ENCODE data around the gene PPP1CA. TPM values are rescaled to one million over a fixed set of nuclear protein-coding genes. Genes with fewer than 3 reads are reported as not detected.

PPP1CA gene
- polyA plus RNA-seq, 2 of the 4 experiments (the other 2 are of a cell fraction), result 174 to 208 TPM

DNA sequence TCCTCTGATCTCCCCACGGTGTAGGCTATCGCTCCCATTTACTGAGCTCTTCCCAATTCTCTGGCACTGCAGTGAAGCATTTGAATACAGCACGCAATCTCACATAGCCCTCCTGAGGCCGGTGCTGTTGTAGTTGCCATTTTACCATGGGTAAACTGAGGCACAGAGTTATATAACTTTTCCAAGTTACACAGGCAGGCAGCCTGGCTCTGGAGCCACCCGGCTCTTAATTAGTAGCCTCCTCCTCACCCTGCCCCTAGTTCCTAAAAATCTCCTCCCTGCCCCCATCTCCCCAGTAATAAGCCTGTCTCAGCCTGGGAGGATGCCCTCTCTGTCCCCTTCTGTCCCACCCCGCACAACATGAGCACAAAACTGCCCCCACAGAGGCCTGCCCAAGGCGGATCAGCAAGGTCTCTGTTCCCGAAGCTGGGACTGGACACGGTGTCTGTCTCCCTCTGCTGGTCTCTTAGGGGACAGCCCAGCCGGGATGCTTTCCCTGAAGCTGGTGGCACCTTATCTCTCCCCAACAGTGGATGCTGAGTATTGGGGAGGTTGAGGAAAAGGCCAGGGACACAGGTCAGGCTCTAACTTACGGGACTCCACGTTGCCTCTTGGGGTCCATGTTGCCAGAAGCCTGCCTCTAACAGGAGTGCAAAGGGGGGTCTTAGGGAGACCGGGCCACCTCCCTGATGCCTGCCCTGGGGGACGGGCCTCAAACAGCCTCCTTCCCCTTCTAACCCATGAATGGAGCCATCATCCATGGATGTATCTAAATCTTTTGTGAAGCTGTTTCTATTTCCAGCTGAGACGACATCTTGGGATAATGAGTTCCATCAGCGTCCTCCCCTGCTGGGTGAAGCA, 19.2 kb downstream of the PPP1CA start:
- Histone ChIP-seq H3K4me3 (no peak overlapping the region), H3K4me2 (peak overlapping the region; percentile 95), H3K4me1 (peaks cover 82% of the 10 kb centered on the region), H3K9me3 (no peaks in the 10 kb centered on the region), H3K27ac (peak overlapping the region; percentile 95 to 100)
- ATAC-seq (peak; percentile 63 to 65), DNase-seq (ENCODE audit: low read depth in 1 of 2, low spot score in 1 of 2) (peak; percentile 74 to 83), FAIRE-seq (no peak)
- ChIA-PET POLR2A (interaction anchor here (1.2 to 7.7 kb wide), 7 partner anchors 8 to 37 kb away, joined by 3 to 129 read pairs (median 7); partner anchors contain the start of genes POLD4 and PPP1CA), CTCF (interaction anchor here (0.6 to 46.2 kb wide), 49 partner anchors 1 to 572 kb away, joined by 3 to 1913 read pairs (median 4); partner anchors contain the start of genes CLCF1, POLD4, PPP1CA and RAD9A)
- peak; percentile 99 for TF ChIP-seq SMC3 (IDR thresholded peaks at IDR 0.05)
- TF ChIP-seq RFX5 (IDR thresholded peaks at IDR 0.05), result no peak
- peak; percentile 29; the same call in 1 of the 2 replicates for TF ChIP-seq EHF (CRISPR knock-in tag; IDR thresholded peaks at IDR 0.05)
- TF ChIP-seq ZFP36 (IDR thresholded peaks at IDR 0.05; ENCODE audit: borderline replicate concordance, partially characterized antibody), result peak; percentile 86
- no peak for TF ChIP-seq ZNF302 (CRISPR knock-in tag; IDR thresholded peaks at IDR 0.05)
- no peak for TF ChIP-seq POLR2A (IDR thresholded peaks at IDR 0.05; ENCODE audit: low read length)
- TF ChIP-seq RAD21 (conservative IDR thresholded peaks at IDR 0.05 in 1 of 2, IDR thresholded peaks at IDR 0.05 in 1 of 2), result peak; percentile 99 to 100
- peak in 1 of 2 experiments; percentile 50; a peak in 2 of 5 replicates for TF ChIP-seq JUN (IDR thresholded peaks at IDR 0.05)
- TF ChIP-seq JUNB (IDR thresholded peaks at IDR 0.05), result no peak
- no peak for TF ChIP-seq HOXB5 (CRISPR knock-in tag; IDR thresholded peaks at IDR 0.05)
- TF ChIP-seq, protein P1, sequence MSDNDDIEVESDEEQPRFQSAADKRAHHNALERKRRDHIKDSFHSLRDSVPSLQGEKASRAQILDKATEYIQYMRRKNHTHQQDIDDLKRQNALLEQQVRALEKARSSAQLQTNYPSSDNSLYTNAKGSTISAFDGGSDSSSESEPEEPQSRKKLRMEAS (IDR thresholded peaks at IDR 0.05), result peak; percentile 48; the same call in 1 of the 2 replicates
- TF ChIP-seq, protein P2, sequence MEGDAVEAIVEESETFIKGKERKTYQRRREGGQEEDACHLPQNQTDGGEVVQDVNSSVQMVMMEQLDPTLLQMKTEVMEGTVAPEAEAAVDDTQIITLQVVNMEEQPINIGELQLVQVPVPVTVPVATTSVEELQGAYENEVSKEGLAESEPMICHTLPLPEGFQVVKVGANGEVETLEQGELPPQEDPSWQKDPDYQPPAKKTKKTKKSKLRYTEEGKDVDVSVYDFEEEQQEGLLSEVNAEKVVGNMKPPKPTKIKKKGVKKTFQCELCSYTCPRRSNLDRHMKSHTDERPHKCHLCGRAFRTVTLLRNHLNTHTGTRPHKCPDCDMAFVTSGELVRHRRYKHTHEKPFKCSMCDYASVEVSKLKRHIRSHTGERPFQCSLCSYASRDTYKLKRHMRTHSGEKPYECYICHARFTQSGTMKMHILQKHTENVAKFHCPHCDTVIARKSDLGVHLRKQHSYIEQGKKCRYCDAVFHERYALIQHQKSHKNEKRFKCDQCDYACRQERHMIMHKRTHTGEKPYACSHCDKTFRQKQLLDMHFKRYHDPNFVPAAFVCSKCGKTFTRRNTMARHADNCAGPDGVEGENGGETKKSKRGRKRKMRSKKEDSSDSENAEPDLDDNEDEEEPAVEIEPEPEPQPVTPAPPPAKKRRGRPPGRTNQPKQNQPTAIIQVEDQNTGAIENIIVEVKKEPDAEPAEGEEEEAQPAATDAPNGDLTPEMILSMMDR (IDR thresholded peaks at IDR 0.05), result peak; percentile 98
- 34% methylated on average over 16 of the region's 16 CpGs for WGBS (ENCODE audit: missing lambda C conversion rate)

DNA sequence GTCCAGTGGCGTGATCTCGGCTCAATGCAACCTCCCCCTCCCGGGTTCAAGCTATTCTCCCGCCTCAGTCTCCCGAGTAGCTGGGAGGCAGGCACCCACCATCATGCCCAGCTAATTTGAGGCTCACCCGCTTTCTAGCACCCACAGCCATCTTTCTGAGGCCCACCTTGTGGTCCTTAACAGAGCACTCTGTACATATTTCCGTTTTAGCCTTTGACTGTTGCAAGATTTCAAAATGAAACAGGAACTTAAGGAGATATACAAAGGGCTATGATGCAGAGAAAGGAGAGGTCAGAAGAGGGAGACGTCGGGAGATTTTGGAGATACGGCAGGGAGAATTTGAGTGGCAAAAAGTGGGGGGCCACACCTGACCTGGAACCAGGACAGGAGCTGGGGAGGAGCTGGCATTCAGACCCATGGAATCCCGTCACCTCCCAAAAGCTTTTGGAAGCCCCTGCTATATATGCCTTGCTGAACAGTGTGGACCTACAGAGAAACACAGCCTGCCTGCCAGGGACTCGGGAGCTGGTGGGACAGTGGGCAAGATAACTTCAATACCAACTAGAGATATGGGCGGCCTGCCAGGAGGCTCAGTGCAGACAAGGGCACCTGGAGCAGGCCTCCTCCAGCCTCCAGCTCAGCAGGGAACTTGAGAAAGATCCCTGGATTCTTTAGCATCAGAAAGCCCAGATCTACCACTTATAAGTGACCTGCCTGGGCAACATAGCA, 20.2 kb downstream of the PPP1CA start:
- peak overlapping the region; percentile 95 for H3K4me2 ChIP-seq
- H3K4me1 ChIP-seq, result peaks cover 85% of the 10 kb centered on the region
- ChIA-PET CTCF (interaction anchor here (0.6 to 46.2 kb wide), 23 partner anchors 0 to 175 kb away, joined by 3 to 1913 read pairs (median 6); partner anchors contain the start of genes CLCF1, POLD4, PPP1CA and RAD9A), POLR2A (interaction anchor here (1.4 to 7.7 kb wide), 6 partner anchors 7 to 35 kb away, joined by 4 to 129 read pairs (median 14); partner anchors contain the start of genes POLD4 and PPP1CA)
- ATAC-seq (no peak), FAIRE-seq (no peak), DNase-seq (ENCODE audit: low read depth in 1 of 2, low spot score in 1 of 2) (no peak)
- whole genome bisulfite sequencing (ENCODE audit: missing lambda C conversion rate), result 76% methylated on average over 13 of the region's 13 CpGs
- H3K9me3 ChIP-seq, result no peaks in the 10 kb centered on the region
- TF ChIP-seq, protein P3, sequence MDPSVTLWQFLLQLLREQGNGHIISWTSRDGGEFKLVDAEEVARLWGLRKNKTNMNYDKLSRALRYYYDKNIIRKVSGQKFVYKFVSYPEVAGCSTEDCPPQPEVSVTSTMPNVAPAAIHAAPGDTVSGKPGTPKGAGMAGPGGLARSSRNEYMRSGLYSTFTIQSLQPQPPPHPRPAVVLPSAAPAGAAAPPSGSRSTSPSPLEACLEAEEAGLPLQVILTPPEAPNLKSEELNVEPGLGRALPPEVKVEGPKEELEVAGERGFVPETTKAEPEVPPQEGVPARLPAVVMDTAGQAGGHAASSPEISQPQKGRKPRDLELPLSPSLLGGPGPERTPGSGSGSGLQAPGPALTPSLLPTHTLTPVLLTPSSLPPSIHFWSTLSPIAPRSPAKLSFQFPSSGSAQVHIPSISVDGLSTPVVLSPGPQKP (IDR thresholded peaks at IDR 0.05; ENCODE audit: low read depth, low read length), result no peak
- TF ChIP-seq HEYL (CRISPR knock-in tag; IDR thresholded peaks at IDR 0.05), result no peak
- no peak for TF ChIP-seq FOXS1 (CRISPR knock-in tag; IDR thresholded peaks at IDR 0.05)
- TF ChIP-seq, protein P1 (IDR thresholded peaks at IDR 0.05), result no peak
- TF ChIP-seq NPAS2 (CRISPR knock-in tag; IDR thresholded peaks at IDR 0.05; ENCODE audit: borderline replicate concordance), result no peak
- TF ChIP-seq BCL3 (IDR thresholded peaks at IDR 0.05), result no peak
- TF ChIP-seq, protein P4, sequence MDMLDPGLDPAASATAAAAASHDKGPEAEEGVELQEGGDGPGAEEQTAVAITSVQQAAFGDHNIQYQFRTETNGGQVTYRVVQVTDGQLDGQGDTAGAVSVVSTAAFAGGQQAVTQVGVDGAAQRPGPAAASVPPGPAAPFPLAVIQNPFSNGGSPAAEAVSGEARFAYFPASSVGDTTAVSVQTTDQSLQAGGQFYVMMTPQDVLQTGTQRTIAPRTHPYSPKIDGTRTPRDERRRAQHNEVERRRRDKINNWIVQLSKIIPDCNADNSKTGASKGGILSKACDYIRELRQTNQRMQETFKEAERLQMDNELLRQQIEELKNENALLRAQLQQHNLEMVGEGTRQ (IDR thresholded peaks at IDR 0.05), result no peak
- TF ChIP-seq POLR2AphosphoS2 (conservative IDR thresholded peaks at IDR 0.05; ENCODE audit: low read length), result no peak
- TF ChIP-seq PHF8 (IDR thresholded peaks at IDR 0.05; ENCODE audit: borderline replicate concordance, low read depth), result no peak
- no peak for TF ChIP-seq EP300 (IDR thresholded peaks at IDR 0.05)
- no peak for TF ChIP-seq SMC3 (IDR thresholded peaks at IDR 0.05)
- TF ChIP-seq POLR2A (IDR thresholded peaks at IDR 0.05; ENCODE audit: low read length), result no peak
- TF ChIP-seq, protein P5, sequence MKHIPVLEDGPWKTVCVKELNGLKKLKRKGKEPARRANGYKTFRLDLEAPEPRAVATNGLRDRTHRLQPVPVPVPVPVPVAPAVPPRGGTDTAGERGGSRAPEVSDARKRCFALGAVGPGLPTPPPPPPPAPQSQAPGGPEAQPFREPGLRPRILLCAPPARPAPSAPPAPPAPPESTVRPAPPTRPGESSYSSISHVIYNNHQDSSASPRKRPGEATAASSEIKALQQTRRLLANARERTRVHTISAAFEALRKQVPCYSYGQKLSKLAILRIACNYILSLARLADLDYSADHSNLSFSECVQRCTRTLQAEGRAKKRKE (CRISPR knock-in tag; IDR thresholded peaks at IDR 0.05; ENCODE audit: low read depth), result no peak
- no peak for TF ChIP-seq EHMT2 (IDR thresholded peaks at IDR 0.05; ENCODE audit: low read depth)
- peak overlapping the region; percentile 95 to 100 for H3K27ac ChIP-seq
- H3K4me3 ChIP-seq, result no peak overlapping the region
